A549 (cell line): ENCODE data around the gene SLC12A7.

Experiments used
- EP300 ChIP-seq, 2 experiments: fragments of >200 bp; sonication (Bioruptor Twin); formaldehyde crosslinking; IDR thresholded peaks; 2 replicates in 1 of 2; 3 replicates in 1 of 2; pipeline ENCODE4 v1.6.1; 2016 to 2017
- FOSB ChIP-seq: fragments of 250-450 bp; sonication (Bioruptor Pico); IDR thresholded peaks from 2 replicates; pipeline ENCODE4 v1.5.0; 2020; ENCODE audit warnings: mild to moderate bottlenecking, moderate library complexity
- JUN ChIP-seq, 2 experiments: fragments of >200 bp; sonication (Bioruptor Twin); formaldehyde crosslinking; IDR thresholded peaks; 2 replicates in 1 of 2; 3 replicates in 1 of 2; pipeline ENCODE4 v1.6.1; 2016 to 2017
- MYC ChIP-seq: IDR thresholded peaks from 2 replicates; pipeline ENCODE4 v1.6.1; 2012; ENCODE audit warnings: mild to moderate bottlenecking, inconsistent platforms, low read length, improper control_type of control experiment, borderline replicate concordance
- NPAS2 ChIP-seq: fragments of 250-450 bp; sonication (Bioruptor Pico); IDR thresholded peaks from 2 replicates; pipeline ENCODE4 v1.8.0; 2022; ENCODE audit warnings: mild to moderate bottlenecking, moderate library complexity, borderline replicate concordance
- POLR2A ChIP-seq: IDR thresholded peaks from 2 replicates; pipeline ENCODE4 v1.6.1; 2012; ENCODE audit warnings: mild to moderate bottlenecking, low read length
- RCOR1 ChIP-seq: fragments of 150-350 bp; IDR thresholded peaks from 2 replicates; pipeline ENCODE4 v1.6.1; 2014; ENCODE audit warnings: antibody characterized with exemption, low read length, low read depth
- SMC3 ChIP-seq: fragments of >200 bp; sonication (Bioruptor Twin); formaldehyde crosslinking; IDR thresholded peaks from 3 replicates; pipeline ENCODE4 v1.6.1; 2018; ENCODE audit warnings: inconsistent platforms
- TF ChIP-seq, protein P1 (sequence below): IDR thresholded peaks from 2 replicates; pipeline ENCODE4 v1.6.1; 2012; ENCODE audit warnings: low read depth, borderline replicate concordance
- TF ChIP-seq, protein P2 (sequence below): fragments of >200 bp; sonication (Bioruptor Twin); formaldehyde crosslinking; IDR thresholded peaks from 3 replicates; pipeline ENCODE4 v1.5.1; 2016

DNA sequence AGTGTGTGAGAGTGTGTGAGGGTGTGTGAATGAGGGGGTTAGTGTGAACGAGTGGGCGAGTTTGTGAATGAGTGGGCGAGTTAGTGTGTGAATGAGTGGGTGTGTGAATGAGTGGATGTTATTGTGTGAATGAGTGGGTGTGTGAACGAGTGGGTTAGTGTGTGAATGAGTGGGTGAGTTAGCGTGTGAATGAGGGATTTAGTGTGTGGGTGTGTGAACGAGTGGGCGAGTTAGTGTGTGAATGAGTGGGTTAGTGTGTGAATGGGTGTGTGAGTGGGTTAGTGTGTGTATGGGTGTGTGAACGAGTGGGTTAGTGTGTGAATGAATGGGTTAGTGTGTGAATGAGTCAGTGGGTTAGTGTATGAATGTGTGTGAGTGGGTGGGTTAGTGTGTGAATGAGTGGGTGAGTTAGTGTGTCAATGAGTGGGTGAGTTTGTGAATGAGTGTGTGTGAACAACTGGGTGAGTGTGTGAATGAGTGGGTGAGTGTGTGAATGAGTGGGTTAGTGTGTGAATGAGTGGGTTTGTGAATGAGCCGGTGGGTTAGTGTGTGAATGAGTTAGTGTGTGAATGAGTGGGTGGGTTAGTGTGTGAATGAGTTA, 65.8 kb downstream of the SLC12A7 start:
- TF ChIP-seq, protein P1, sequence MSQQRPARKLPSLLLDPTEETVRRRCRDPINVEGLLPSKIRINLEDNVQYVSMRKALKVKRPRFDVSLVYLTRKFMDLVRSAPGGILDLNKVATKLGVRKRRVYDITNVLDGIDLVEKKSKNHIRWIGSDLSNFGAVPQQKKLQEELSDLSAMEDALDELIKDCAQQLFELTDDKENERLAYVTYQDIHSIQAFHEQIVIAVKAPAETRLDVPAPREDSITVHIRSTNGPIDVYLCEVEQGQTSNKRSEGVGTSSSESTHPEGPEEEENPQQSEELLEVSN, result no peak
- TF ChIP-seq POLR2A, result no peak
- TF ChIP-seq RCOR1, result no peak
- no peak for TF ChIP-seq SMC3
- no peak for TF ChIP-seq MYC
- TF ChIP-seq, protein P2, sequence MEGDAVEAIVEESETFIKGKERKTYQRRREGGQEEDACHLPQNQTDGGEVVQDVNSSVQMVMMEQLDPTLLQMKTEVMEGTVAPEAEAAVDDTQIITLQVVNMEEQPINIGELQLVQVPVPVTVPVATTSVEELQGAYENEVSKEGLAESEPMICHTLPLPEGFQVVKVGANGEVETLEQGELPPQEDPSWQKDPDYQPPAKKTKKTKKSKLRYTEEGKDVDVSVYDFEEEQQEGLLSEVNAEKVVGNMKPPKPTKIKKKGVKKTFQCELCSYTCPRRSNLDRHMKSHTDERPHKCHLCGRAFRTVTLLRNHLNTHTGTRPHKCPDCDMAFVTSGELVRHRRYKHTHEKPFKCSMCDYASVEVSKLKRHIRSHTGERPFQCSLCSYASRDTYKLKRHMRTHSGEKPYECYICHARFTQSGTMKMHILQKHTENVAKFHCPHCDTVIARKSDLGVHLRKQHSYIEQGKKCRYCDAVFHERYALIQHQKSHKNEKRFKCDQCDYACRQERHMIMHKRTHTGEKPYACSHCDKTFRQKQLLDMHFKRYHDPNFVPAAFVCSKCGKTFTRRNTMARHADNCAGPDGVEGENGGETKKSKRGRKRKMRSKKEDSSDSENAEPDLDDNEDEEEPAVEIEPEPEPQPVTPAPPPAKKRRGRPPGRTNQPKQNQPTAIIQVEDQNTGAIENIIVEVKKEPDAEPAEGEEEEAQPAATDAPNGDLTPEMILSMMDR, result no peak
- no peak for TF ChIP-seq EP300 (IDR thresholded peaks at IDR 0.05)
- no peak for TF ChIP-seq JUN (IDR thresholded peaks at IDR 0.05)
- TF ChIP-seq NPAS2 (CRISPR knock-in tag), result no peak
- TF ChIP-seq FOSB (CRISPR knock-in tag), result no peak
